Keratinocyte (primary cell): Measurements from ENCODE around the gene ATCAY. TPM values are rescaled to one million over a fixed set of nuclear protein-coding genes. Genes with fewer than 3 reads are reported as not detected.

Experiments
- DNase-seq: peaks from one replicate; pipeline ENCODE4 v3.0.0-alpha.2; 2011; ENCODE audit warnings: low read depth, missing footprints, low spot score
- FAIRE-seq: peaks from 2 replicates; lab custom pipeline; 2011; peaks lifted over from hg19 to GRCh38; lab: Jason Lieb, UNC
- H2AFZ ChIP-seq: 2 replicates; pipeline ENCODE4 v1.6.0; 2012; ENCODE audit warnings: low read length, control low read depth, inconsistent platforms; ENCODE audit not compliant: control insufficient read depth
- H3K27ac ChIP-seq: 2 replicates; pipeline ENCODE4 v1.5.1; 2011; ENCODE audit warnings: low read length; ENCODE audit not compliant: control insufficient read depth, insufficient read depth
- H3K27me3 ChIP-seq: 3 replicates; pipeline ENCODE4 v1.6.0; 2011; ENCODE audit warnings: low read length; ENCODE audit not compliant: control insufficient read depth, insufficient read depth; ENCODE audit errors: extremely low read depth
- H3K36me3 ChIP-seq, 2 experiments: 2 replicates in 1 of 2; 3 replicates in 1 of 2; pipeline ENCODE4 v1.5.1; 2011; ENCODE audit warnings: low read length in 2 of 2, mild to moderate bottlenecking in 1 of 2; ENCODE audit not compliant: control insufficient read depth in 2 of 2, insufficient read depth in 2 of 2; ENCODE audit errors: extremely low read depth in 1 of 2
- H3K4me1 ChIP-seq: 3 replicates; pipeline ENCODE4 v1.5.1; 2011; ENCODE audit warnings: low read length; ENCODE audit not compliant: control insufficient read depth, insufficient read depth; ENCODE audit errors: extremely low read depth
- H3K4me2 ChIP-seq: 3 replicates; pipeline ENCODE4 v1.6.0; 2011; ENCODE audit warnings: low read depth, low read length; ENCODE audit not compliant: control insufficient read depth, insufficient read depth; ENCODE audit errors: extremely low read depth
- H3K4me3 ChIP-seq, 3 experiments: fragments of 200-600 bp in 1 of 3; sonication (generic) in 1 of 3; 2 replicates in 2 of 3; 3 replicates in 1 of 3; pipeline ENCODE4 v1.5.1; 2011 to 2016; ENCODE audit warnings: low read length in 3 of 3, mild to moderate bottlenecking in 3 of 3, control low read depth in 2 of 3, inconsistent platforms in 1 of 3, low read depth in 1 of 3, mixed read lengths in 1 of 3, mixed run types in 1 of 3, moderate library complexity in 1 of 3; ENCODE audit not compliant: control insufficient read depth in 2 of 3, insufficient read depth in 2 of 3; ENCODE audit errors: extremely low read depth in 1 of 3
- H3K79me2 ChIP-seq: 2 replicates; pipeline ENCODE4 v1.6.0; 2012; ENCODE audit warnings: low read length; ENCODE audit not compliant: control insufficient read depth, insufficient read depth
- H3K9ac ChIP-seq: 3 replicates; pipeline ENCODE4 v1.6.0; 2011; ENCODE audit warnings: low read length; ENCODE audit not compliant: control insufficient read depth, insufficient read depth; ENCODE audit errors: extremely low read depth
- H3K9me1 ChIP-seq: 3 replicates; pipeline ENCODE4 v1.6.0; 2011; ENCODE audit warnings: low read length; ENCODE audit not compliant: control insufficient read depth, insufficient read depth; ENCODE audit errors: extremely low read depth
- H3K9me3 ChIP-seq: 2 replicates; pipeline ENCODE4 v1.5.1; 2012; ENCODE audit warnings: low read depth, low read length; ENCODE audit not compliant: control insufficient read depth
- H4K20me1 ChIP-seq: 3 replicates; pipeline ENCODE4 v1.6.0; 2011; ENCODE audit warnings: low read length; ENCODE audit not compliant: control insufficient read depth, insufficient read depth; ENCODE audit errors: extremely low read depth
- CTCF ChIP-seq, 3 experiments: IDR thresholded peaks in 1 of 3; conservative IDR thresholded peaks in 1 of 3; optimal IDR thresholded peaks in 1 of 3; 2 replicates in 2 of 3; 3 replicates in 1 of 3; pipeline versions ENCODE3 to v1.5.1; 2011; ENCODE audit warnings: low read length in 3 of 3, mild to moderate bottlenecking in 3 of 3, moderate library complexity in 2 of 3, control low read depth in 1 of 3, inconsistent platforms in 1 of 3; ENCODE audit not compliant: insufficient read depth in 2 of 3; ENCODE audit errors: extremely low read depth in 1 of 3
- EZH2 ChIP-seq: IDR thresholded peaks from one replicate; pipeline ENCODE4 v1.6.1; 2012; ENCODE audit warnings: inconsistent platforms, mild to moderate bottlenecking, low read length, moderate library complexity
- dilution Hi-C: fragments of 300-500 bp; cut with MboI; formaldehyde crosslinking; loops from one replicate; pipeline ENCODE4 v1.7.0; 2020; ENCODE audit warnings: low sequenced_read_pairs; ENCODE audit not compliant: extremely low pct_ligation_motif_present
- polyA plus RNA-seq, 5 experiments: library from polyadenylated mRNA; depleted of rRNA in 3 of 5; stranded (reverse) in 3 of 5; stranded (forward) in 1 of 5; unstranded in 1 of 5; fragments of >200 nt; gene quantifications; 1 replicate in 1 of 5; 2 replicates in 3 of 5; 3 replicates in 1 of 5; pipeline versions ENCODE4 v1.2.1 to v1.2.3, GENCODE V29; 2011 to 2012; ENCODE audit warnings: missing spikeins in 2 of 5, low read depth in 1 of 5, low replicate concordance in 1 of 5

The ATCAY gene
- polyA plus RNA-seq, 1 donor (not counting 4 experiments of a cell fraction or from before 2014, with no cell fraction given) = not detected

- no peaks in the 10 kb centered on the region for H3K36me3 ChIP-seq
- TF ChIP-seq CTCF (optimal IDR thresholded peaks at IDR 0.05 in 1 of 3, IDR thresholded peaks at IDR 0.05 in 1 of 3, conservative IDR thresholded peaks at IDR 0.05 in 1 of 3; ENCODE audit: extremely low read depth in 1 of 3, insufficient read depth in 2 of 3, low read length in 3 of 3) (no peak), EZH2 (no peak)
- dilution Hi-C loops = no loop called here
- H3K79me2 ChIP-seq = no peaks in the 10 kb centered on the region
- peaks cover 9% of the 10 kb centered on the region for H3K9me3 ChIP-seq
- peaks cover 48% of the 10 kb centered on the region for H3K27me3 ChIP-seq
- H3K9ac ChIP-seq = no peak overlapping the region
- no peak overlapping the region for H2AFZ ChIP-seq
- H3K4me3 ChIP-seq = no peak overlapping the region
- H3K9me1 ChIP-seq = no peaks in the 10 kb centered on the region
- DNase-seq (no peak), FAIRE-seq (no peak)
- no peaks in the 10 kb centered on the region for H3K4me1 ChIP-seq
- H4K20me1 ChIP-seq = no peaks in the 10 kb centered on the region
- H3K27ac ChIP-seq = no peak overlapping the region
- H3K4me2 ChIP-seq = no peak overlapping the region
Measured at GRCh38 chr19:3836887-3837286, 43.6 kb upstream of the ATCAY start.

GRCh38 chr19:3837332-3837731 is 43.2 kb upstream of the ATCAY start:
- Histone ChIP-seq H4K20me1 (no peaks in the 10 kb centered on the region), H3K27ac (no peak overlapping the region), H3K9me1 (no peaks in the 10 kb centered on the region), H3K9ac (no peak overlapping the region), H2AFZ (no peak overlapping the region), H3K4me2 (no peak overlapping the region), H3K9me3 (peaks cover 9% of the 10 kb centered on the region), H3K4me3 (no peak overlapping the region), H3K4me1 (no peaks in the 10 kb centered on the region), H3K79me2 (no peaks in the 10 kb centered on the region), H3K36me3 (no peaks in the 10 kb centered on the region), H3K27me3 (peaks cover 46% of the 10 kb centered on the region)
- FAIRE-seq = peak; percentile 51
- TF ChIP-seq CTCF (optimal IDR thresholded peaks at IDR 0.05 in 1 of 3, IDR thresholded peaks at IDR 0.05 in 1 of 3, conservative IDR thresholded peaks at IDR 0.05 in 1 of 3; ENCODE audit: extremely low read depth in 1 of 3, insufficient read depth in 2 of 3, low read length in 3 of 3) (no peak), EZH2 (no peak)
- DNase-seq = no peak
- dilution Hi-C loops = no loop called here
